ENCODE results near the gene TPO. TPM values are rescaled to one million over a fixed set of nuclear protein-coding genes. Genes with fewer than 3 reads are reported as not detected.
A peak's percentile ranks its signal among the peaks of the same experiment; 100 is the strongest.

The TPO gene
- total RNA-seq, 4 donors from 2014 or later, result 6.7 to 14.5 (median 11.3) TPM

GRCh38 chr2:1588051-1588977, 175.1 kb downstream of the TPO start:
- TF ChIP-seq CTCF (IDR thresholded peaks at IDR 0.05), result no peak

GRCh38 chr2:1588978-1589621, 175.8 kb downstream of the TPO start:
- Histone ChIP-seq H3K27me3 (peaks cover 30% of the 10 kb centered on the region), H3K9me3 (no peaks in the 10 kb centered on the region), H3K27ac (no peak overlapping the region), H3K36me3 (no peaks in the 10 kb centered on the region), H3K4me3 (no peak overlapping the region), H3K4me1 (peaks cover 0 to 30% (median 15%) of the 10 kb centered on the region in 3 donors)
- ATAC-seq, result no peak
- WGBS, 2 donors (ENCODE audit: low coverage in 1 of 2), result 25% methylated on average over 2 of the region's 15 CpGs; no CpG with 5 or more reads in 1 of the 2 donors
- no peak for TF ChIP-seq EP300 (IDR thresholded peaks at IDR 0.05)
- TF ChIP-seq POLR2AphosphoS5 (IDR thresholded peaks at IDR 0.05), result no peak
- no peak for TF ChIP-seq CTCF (IDR thresholded peaks at IDR 0.05)
- TF ChIP-seq POLR2A (IDR thresholded peaks at IDR 0.05), result no peak

More at GRCh38 chr2:1588051-1588977, 175.1 kb downstream of the TPO start:
- ATAC-seq, result no peak
- Histone ChIP-seq H3K27me3 (peaks cover 30% of the 10 kb centered on the region), H3K27ac (no peak overlapping the region), H3K36me3 (no peaks in the 10 kb centered on the region), H3K4me1 (peaks cover 0 to 22% (median 11%) of the 10 kb centered on the region in 3 donors), H3K9me3 (no peaks in the 10 kb centered on the region), H3K4me3 (no peak overlapping the region)
- 78 to 87% methylated on average over 3 to 11 of the region's 27 CpGs for WGBS, 2 donors (ENCODE audit: low coverage in 1 of 2)

- H3K9me3 ChIP-seq, result no peaks in the 10 kb centered on the region
- TF ChIP-seq POLR2AphosphoS5 (IDR thresholded peaks at IDR 0.05) (no peak), EP300 (IDR thresholded peaks at IDR 0.05) (no peak), POLR2A (IDR thresholded peaks at IDR 0.05) (no peak), CTCF (IDR thresholded peaks at IDR 0.05) (no peak)
- 54 to 73% methylated on average over 6 to 14 of the region's 18 CpGs for WGBS, 2 donors (ENCODE audit: low coverage in 1 of 2)
Measured at GRCh38 chr2:1590596-1591460, 177.6 kb downstream of the TPO start.

GRCh38 chr2:1591461-1591770, 178.2 kb downstream of the TPO start:
- H3K4me3 ChIP-seq, result no peak overlapping the region

More at GRCh38 chr2:1590596-1591460, 177.6 kb downstream of the TPO start:
- Histone ChIP-seq H3K36me3 (no peaks in the 10 kb centered on the region), H3K4me3 (no peak overlapping the region), H3K27me3 (peaks cover 30% of the 10 kb centered on the region), H3K27ac (peak overlapping the region in 1 of 4 donors; percentile 43), H3K4me1 (peaks cover 0 to 32% (median 15%) of the 10 kb centered on the region in 3 donors)
- no peak for ATAC-seq

More at GRCh38 chr2:1591461-1591770, 178.2 kb downstream of the TPO start:
- no peak for ATAC-seq
- H3K27me3 ChIP-seq, result peaks cover 30% of the 10 kb centered on the region
- TF ChIP-seq CTCF (IDR thresholded peaks at IDR 0.05) (no peak), POLR2A (IDR thresholded peaks at IDR 0.05) (no peak), POLR2AphosphoS5 (IDR thresholded peaks at IDR 0.05) (no peak), EP300 (IDR thresholded peaks at IDR 0.05) (no peak)
- no CpG with 5 or more reads among the region's 16 CpGs for WGBS, 2 donors (ENCODE audit: low coverage in 1 of 2)
- no peaks in the 10 kb centered on the region for H3K9me3 ChIP-seq
- H3K36me3 ChIP-seq, result no peaks in the 10 kb centered on the region
- peaks cover 0 to 32% (median 15%) of the 10 kb centered on the region in 3 donors for H3K4me1 ChIP-seq
- peak overlapping the region in 1 of 4 donors; percentile 43 for H3K27ac ChIP-seq
